ENCODE measurements around the gene TMEM37. TPM values are rescaled to one million over a fixed set of nuclear protein-coding genes. Genes with fewer than 3 reads are reported as not detected.

The TMEM37 gene
- total RNA-seq, 1 experiment from 2014 or later: 9.6 TPM

DNA sequence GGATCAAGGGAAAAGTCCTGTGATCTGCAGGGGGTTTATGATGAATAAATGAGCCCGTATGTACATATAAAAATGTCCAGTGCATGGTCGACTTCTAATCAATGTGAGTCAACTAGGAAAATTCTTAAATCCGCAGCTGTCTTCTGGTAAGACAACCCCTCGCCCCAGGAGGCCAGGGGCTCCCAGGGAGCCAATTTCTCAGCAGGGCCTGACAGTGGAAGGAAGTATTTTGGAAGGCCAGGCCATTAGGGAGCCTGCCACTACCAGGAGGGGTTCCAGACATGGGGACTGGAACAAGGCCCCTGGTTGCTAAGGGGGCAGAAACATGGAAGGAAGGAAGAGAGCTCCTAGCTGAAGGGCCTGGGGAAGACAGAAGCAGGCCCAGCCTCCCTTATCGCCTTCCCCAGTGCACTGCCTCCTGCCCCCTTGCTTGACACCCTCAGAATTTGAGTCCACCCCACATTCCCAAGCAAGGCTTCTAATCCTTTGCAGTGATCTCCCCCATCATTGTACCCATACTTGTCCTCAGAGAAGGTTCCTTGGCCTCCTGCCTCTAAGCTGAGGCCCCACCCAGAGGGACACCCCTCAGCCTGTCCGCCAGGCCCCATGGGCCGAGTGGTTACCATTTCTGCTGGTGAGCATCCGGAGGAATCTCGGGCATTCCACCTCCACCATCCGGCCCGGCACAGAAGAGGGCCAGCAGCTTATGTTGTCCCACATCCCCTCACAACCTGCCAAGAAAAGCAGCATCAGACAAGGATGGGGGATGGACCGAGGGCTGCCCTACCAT is 46.7 kb downstream of the TMEM37 start:
- POLR2A ChIA-PET: no interaction called here
- Mint-ChIP-seq H3K4me3 (no peak overlapping the region), H3K9me3 (no peaks in the 10 kb centered on the region), H3K27me3 (ENCODE audit: low read depth) (no peaks in the 10 kb centered on the region), H3K27ac (no peak overlapping the region), H3K36me3 (no peaks in the 10 kb centered on the region), H3K4me1 (peaks cover 20% of the 10 kb centered on the region)
- ATAC-seq (no peak), DNase-seq (ENCODE audit: low spot score) (no peak)
- no peak for TF ChIP-seq ZNF512 (CRISPR knock-in tag; IDR thresholded peaks at IDR 0.05; ENCODE audit: borderline replicate concordance)
- CTCF ChIA-PET: interaction anchor here (1.1 to 3.4 kb wide), 5 partner anchors 10 to 187 kb away, joined by 3 to 72 read pairs (median 6); partner anchors contain the start of gene TMEM37

DNA sequence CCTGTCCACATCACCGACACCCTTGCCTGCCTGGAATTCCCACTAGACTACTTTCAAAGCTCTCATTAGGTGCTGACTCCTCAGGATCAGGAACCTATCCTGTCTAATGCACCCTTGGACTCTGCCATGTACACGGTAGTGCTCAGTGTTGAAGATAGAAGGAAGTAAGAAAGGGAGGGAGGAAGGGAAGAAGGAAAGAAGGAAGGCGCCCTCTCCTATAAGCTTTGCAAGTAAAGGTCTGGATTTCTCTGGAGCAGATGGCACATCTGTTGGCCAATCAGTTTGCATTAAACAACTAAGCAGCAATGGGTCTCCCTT is 47.3 kb downstream of the TMEM37 start:
- H3K36me3 Mint-ChIP-seq: no peaks in the 10 kb centered on the region
- ATAC-seq (no peak), DNase-seq (ENCODE audit: low spot score) (no peak)
- H3K4me3 Mint-ChIP-seq: no peak overlapping the region
- POLR2A ChIA-PET: no interaction called here
- H3K4me1 Mint-ChIP-seq: peaks cover 20% of the 10 kb centered on the region
- no peaks in the 10 kb centered on the region for H3K9me3 Mint-ChIP-seq
- no peak for TF ChIP-seq GABPB1 (CRISPR knock-in tag; IDR thresholded peaks at IDR 0.05)
- TF ChIP-seq ZNF232 (CRISPR knock-in tag; IDR thresholded peaks at IDR 0.05): no peak
- no peak for TF ChIP-seq NR2C2 (CRISPR knock-in tag; IDR thresholded peaks at IDR 0.05)
- TF ChIP-seq TP53 (CRISPR knock-in tag; IDR thresholded peaks at IDR 0.05): no peak
- TF ChIP-seq, protein P1, sequence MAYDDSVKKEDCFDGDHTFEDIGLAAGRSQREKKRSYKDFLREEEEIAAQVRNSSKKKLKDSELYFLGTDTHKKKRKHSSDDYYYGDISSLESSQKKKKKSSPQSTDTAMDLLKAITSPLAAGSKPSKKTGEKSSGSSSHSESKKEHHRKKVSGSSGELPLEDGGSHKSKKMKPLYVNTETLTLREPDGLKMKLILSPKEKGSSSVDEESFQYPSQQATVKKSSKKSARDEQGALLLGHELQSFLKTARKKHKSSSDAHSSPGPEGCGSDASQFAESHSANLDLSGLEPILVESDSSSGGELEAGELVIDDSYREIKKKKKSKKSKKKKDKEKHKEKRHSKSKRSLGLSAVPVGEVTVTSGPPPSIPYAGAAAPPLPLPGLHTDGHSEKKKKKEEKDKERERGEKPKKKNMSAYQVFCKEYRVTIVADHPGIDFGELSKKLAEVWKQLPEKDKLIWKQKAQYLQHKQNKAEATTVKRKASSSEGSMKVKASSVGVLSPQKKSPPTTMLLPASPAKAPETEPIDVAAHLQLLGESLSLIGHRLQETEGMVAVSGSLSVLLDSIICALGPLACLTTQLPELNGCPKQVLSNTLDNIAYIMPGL (CRISPR knock-in tag; IDR thresholded peaks at IDR 0.05): no peak
- no peak for TF ChIP-seq JAZF1 (CRISPR knock-in tag; IDR thresholded peaks at IDR 0.05)
- no peak for TF ChIP-seq ATF1 (CRISPR knock-in tag; IDR thresholded peaks at IDR 0.05)
- TF ChIP-seq HMGA2 (CRISPR knock-in tag; IDR thresholded peaks at IDR 0.05): no peak
- TF ChIP-seq E2F4 (CRISPR knock-in tag; IDR thresholded peaks at IDR 0.05; ENCODE audit: borderline replicate concordance, low read depth): no peak
- no peak for TF ChIP-seq AR (CRISPR knock-in tag; IDR thresholded peaks at IDR 0.05)
- TF ChIP-seq, protein P2, sequence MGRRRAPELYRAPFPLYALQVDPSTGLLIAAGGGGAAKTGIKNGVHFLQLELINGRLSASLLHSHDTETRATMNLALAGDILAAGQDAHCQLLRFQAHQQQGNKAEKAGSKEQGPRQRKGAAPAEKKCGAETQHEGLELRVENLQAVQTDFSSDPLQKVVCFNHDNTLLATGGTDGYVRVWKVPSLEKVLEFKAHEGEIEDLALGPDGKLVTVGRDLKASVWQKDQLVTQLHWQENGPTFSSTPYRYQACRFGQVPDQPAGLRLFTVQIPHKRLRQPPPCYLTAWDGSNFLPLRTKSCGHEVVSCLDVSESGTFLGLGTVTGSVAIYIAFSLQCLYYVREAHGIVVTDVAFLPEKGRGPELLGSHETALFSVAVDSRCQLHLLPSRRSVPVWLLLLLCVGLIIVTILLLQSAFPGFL (CRISPR knock-in tag; IDR thresholded peaks at IDR 0.05; ENCODE audit: borderline replicate concordance): no peak
- TF ChIP-seq GRHL2 (CRISPR knock-in tag; IDR thresholded peaks at IDR 0.05; ENCODE audit: insufficient replicate concordance, severe bottlenecking): no peak
- H3K27me3 Mint-ChIP-seq (ENCODE audit: low read depth): no peaks in the 10 kb centered on the region
- no peak overlapping the region for H3K27ac Mint-ChIP-seq
- CTCF ChIA-PET: interaction anchor here (0.9 to 1.7 kb wide), 2 partner anchors 10 to 71 kb away, joined by 3 to 6 read pairs; no protein-coding TSS in a partner anchor

Data from WTC11 (cell line).